RCC 7860 (cell line): Measurements from ENCODE around the gene RNU6-7.

Experiments used
- DNase-seq: peaks from one replicate; pipeline ENCODE4 v3.0.0-alpha.2; 2015; ENCODE audit warnings: low spot score
- FAIRE-seq: peaks from 2 replicates; lab custom pipeline; 2012; peaks lifted over from hg19 to GRCh38; lab: Jason Lieb, UNC

Gene RNU6-7

DNA sequence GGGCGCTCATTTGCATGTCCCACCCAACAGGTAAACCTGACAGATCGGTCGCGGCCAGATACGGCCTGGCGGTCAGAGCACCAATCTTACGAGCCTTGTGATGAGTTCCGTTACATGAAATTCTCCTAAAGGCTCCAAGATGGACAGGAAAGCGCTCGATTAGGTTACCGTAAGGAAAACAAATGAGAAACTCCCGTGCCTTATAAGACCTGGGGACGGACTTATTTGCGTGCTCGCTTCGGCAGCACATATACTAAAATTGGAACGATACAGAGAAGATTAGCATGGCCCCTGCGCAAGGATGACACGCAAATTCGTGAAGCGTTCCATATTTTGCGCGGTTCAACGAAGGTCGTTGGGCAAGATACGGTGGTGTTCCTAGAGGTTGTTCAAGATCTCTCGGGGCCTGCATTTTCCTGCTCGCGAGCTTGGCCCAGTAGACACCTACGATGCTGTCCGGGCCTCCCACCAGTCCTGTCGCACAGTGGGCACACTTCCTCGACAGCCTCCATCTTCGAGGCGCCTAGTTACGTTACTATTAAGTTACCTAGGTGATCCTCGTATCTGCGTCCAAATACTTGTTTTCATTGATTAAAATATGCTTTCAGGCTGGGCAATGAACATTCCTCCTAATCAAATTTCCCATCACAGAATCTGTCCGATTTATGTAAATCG is at the start of gene RNU6-7:
TSS of gene RNU6-7 (plus strand) at position 230 of the 675 bp plus-strand sequence.
- FAIRE-seq (no peak), DNase-seq (no peak)

DNA sequence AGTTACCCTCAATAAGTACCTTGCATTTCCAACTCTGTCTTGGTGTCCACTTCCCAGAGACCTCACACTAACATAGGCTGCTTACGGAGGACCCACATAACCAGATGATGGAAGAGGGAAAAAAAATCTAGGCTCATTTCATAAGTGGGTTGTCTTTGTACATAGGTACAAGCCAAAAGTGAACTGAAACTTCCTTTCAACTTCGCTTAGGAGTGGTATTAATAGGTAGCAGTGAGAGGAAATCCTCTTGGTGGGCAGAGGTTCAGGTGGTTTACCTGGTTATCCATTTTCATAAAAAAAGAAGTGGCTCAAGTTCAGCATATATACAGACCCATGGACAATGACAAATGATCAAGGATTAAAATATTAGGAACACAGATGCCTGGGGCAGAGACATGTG is 35.8 kb upstream of the RNU6-7 start:
- DNase-seq = no peak
- FAIRE-seq = no peak

DNA sequence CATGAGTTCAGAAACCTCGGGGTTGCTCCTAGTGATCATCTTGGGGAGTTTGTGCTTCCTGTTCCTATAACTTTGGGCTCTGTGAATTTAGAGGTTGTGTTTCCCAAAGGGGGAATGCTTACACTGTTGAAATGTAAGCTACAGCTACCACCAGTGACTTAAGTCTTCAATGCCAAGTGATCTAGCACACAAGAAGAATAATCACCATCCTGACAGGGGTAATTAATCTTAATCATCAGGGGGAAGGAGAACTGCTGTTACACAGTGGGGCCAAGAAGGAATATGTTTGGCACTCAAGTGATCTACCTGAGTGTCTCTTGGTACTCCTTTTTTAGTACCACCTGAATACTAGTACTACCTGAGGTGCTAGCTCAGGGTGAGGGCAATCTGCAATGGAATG is 34.9 kb upstream of the RNU6-7 start:
- FAIRE-seq (no peak), DNase-seq (no peak)

DNA sequence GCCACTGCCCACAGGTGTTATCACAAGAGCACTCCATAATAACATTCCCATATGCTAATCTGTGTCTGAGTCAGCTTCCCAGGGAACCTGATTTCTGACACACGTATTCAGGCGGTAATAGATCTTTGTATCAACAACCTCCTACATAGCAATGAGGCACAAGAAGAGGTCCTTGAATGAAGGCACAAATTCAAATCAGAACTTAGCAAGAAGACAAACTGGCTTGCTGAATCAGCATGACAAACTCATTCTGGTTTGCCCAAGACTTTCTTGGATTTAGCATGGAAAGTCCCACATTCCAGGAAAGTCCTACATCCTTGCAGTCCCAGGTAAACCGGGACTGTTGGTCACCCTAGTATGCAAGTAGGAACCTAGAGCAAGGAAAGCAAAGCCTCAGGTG is 33.9 kb upstream of the RNU6-7 start:
- DNase-seq = peak; percentile 48
- FAIRE-seq = no peak

DNA sequence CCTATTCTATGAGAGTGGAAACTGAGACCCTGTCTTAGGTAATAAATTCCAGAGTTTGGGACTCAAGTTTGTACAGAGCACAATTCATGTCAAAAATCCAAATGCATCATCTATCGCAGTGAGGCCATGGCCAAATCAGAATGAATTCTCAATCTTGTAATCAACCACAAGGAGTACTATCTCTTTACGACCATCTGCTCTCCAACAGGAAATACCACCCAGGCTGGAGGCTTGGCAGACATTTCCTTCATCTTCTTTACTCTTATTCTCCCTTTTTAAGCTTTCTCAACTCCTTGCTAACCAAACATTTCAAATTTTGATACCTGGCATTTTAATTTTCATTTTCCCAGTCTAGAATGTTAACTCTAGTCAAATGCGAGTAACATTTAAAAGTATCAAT is 32.7 kb upstream of the RNU6-7 start:
- FAIRE-seq = no peak
- DNase-seq = no peak

DNA sequence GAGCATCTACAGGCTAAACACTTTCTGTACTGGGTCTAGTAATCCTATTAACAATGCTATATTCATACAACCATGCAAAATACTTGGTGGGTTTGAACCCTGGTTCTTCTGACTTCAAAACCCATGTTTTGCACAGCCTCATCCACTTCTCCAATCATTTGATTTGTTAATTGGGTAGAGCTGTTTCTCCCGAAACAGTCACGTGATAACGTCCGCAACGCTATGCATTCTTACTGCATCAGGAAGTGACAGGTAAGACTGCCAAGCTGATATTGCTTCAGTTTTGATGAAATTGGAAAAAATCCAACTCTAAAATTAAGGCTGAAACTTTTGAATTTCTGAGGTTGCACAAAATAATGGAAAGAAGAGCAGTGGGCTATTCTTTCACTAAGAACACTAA is 30.4 kb upstream of the RNU6-7 start:
- DNase-seq (no peak), FAIRE-seq (no peak)

DNA sequence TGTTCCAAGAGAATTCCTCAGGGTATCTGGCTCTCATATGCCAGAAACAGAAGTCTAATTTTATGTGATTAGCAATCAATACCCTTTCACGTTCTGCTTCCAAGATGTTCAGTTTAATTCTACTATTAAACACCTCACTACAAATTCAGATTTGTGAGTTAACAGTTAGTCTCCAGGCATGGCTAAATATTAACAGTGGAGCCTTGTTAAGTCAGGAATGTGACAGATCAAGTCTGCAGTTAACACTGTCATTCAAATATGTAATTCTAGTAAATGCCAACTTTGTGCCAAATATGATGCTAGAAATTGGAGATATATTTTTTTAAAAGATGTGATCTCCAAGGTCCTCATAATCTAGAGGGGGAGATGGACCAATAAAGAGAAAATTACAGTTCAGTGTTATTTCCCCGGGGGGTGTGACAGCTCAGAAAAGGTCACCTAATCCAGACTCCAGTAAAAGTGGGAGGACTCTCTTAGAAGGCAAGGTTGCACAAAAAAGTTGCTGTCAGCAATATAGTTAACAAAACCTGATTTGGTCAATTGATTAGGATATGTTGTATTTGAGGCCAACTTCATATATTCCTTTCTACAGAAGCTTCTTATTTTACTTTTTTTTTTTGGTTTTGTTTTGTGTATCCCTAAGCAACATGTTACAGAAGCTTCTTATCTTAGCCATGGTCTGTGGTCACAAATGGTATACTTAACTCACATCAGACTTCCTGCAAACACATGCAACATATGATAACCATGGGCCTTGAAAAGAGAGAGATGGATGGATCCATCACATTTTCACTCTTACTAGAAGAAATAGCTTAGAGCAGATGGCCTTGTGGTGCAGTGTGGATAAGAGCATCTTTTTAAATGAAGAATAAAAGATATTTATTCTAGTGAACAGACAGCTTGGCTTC is 18.4 kb upstream of the RNU6-7 start:
- FAIRE-seq (no peak), DNase-seq (no peak)

DNA sequence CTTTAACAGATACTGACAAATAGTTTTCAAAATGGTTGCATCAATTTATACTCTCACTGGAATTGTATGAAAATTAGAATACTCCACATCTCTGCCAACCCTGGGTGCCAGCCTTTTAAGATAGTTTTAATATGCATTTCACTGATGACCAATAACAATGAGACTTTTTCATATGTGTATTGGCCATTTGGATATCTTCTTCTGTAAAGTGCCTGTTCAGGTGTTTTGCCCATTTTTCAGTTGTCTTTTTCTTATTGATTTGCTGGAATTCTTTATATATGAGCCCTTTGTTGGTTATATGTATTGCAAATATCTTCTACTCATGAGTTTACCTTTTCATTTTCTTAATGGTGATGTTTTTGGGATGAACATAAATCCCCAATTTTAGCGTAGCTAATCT is 16.7 kb upstream of the RNU6-7 start:
- DNase-seq (no peak), FAIRE-seq (no peak)

DNA sequence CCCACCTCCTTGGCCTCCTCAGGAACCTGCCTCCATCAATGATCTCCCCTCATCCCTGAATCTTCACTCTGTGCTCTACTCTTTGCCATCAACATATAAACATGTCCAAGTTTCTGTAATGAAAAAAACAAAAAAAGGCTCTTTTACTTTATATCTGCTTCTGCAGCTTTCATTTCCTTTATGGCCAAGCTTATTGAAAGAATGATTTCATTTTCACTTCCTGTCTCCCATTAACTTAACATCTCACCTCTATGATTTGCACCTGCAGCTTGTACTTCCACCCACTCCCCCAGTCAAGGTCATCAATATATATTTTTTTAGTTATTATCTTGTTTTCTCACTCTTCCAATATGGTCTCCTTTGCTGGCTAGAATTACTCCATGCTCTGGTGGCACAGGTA is 15.6 kb upstream of the RNU6-7 start:
- no peak for FAIRE-seq
- no peak for DNase-seq

DNA sequence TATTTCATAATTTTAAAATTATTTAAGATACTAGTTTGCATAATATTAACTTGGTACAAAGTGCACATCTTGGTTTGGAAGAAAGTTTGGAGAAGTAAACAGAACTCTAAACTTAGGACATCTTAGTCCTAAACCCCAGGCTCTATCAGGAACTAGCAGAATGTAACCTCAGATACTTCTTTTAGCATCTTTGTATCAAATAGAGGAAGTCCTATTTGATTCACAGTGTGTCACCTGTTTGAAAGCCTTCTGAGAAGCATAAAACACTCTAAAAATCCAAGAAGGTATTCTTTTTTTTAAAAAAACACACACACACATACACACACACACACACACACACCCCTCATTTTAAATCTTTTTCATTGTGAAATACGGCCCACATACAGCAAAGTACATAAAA is 12.0 kb upstream of the RNU6-7 start:
- no peak for DNase-seq
- FAIRE-seq = no peak

DNA sequence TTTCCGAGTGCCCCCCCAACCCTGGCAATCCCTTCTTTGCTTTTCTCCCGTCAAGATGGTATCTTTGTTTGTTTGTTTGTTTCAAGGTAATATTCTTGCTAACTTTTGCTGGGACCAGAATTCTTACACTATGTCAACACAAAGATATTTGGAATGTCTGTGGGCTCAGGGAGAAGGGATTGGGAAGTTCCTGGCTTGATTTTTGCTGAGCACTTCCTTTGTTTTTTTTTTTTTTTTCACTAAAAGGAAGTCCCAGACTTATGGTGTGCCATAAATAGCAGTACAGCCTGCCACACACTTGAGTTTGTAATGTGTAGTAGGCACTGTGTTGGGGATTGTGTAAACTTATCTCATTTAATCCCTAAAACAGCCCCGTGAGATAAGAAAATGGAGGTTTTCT is 11.2 kb upstream of the RNU6-7 start:
- FAIRE-seq = no peak
- no peak for DNase-seq

DNA sequence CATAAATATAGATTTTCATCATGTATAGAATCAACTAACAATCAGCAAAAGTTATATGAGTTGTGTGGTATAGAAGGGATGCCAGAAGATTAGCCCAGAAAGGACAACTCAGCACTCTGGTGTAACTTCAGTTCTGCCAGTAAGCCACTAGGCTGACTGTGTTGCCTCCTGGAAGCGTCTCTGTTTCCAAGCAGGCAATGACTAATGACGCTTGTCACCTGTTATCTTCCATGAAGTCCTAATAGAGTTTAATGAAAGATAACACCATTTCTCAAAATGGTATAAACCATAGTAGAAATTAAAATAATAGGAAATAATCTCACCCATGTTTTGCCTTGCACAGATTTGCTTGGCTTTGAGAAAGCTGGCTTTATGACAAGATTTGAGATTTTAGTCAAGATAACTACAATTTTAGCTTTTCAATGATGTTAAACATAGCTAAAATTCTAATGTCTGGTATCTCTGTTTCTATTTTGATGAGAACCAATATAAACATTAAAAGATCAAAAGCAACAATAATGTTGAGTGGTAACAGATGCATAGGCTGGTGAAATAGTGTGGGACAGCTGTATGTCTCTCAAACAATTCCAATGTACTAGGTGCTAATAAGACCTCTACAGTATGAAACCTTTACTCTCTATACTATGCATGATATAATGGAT is 9.0 kb upstream of the RNU6-7 start:
- no peak for DNase-seq
- FAIRE-seq = no peak

DNA sequence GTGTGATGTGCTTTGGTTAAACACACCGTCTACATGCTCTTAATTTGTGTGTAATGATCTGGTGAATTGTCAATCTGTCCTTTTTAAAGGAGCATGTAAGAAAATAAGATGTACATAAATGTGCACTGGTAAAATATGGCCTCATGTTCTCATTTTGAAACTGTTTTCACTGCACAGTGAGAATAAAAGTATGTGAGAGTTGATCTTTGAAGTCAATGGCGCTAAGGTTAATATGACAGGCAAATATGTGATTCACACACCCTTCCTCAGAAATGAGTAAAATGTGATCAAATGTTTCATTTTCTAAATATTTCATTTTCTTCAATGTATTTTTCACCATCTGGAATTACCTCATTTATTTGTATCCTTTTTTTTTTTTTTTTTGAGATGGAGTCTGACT is 8.3 kb upstream of the RNU6-7 start:
- no peak for DNase-seq
- FAIRE-seq = no peak

DNA sequence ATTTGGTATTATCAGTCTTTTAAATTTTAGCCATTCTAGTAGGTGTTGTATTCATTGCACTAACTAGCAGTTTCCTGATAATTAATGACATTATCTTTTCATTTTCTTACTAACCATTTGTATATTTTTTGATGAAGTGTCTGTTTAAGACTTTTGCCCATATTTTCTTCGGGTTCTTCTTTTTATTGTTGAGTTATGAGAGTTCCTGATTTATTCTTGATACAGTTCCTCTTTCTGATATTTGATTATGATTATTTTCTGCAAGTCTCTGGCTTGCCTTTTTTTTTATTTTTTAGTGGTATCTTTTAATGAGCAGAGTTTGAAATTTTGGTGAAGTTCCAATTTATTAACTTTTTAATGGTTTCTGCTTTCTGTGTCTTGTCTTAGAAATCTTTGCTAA is 6.2 kb upstream of the RNU6-7 start:
- FAIRE-seq = no peak
- no peak for DNase-seq

DNA sequence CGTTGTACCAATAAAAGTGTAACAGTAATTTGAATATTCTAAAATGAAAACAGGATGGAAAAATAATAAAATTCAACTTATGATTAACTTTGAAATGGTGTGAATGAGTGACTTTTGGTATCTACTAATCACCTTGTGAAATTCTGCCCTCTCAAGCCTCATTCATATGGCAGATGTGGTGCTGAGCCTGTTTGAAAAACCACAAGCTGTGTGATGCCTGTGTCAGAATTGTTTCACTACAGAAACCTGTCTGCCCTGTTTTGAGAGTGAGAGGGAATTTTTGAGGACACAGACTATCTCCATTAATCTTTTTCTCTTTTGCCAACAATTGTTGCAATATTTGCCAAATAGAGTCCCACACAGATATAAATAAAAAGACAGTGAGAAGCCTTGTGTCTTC is 3.9 kb upstream of the RNU6-7 start:
- DNase-seq (no peak), FAIRE-seq (no peak)

DNA sequence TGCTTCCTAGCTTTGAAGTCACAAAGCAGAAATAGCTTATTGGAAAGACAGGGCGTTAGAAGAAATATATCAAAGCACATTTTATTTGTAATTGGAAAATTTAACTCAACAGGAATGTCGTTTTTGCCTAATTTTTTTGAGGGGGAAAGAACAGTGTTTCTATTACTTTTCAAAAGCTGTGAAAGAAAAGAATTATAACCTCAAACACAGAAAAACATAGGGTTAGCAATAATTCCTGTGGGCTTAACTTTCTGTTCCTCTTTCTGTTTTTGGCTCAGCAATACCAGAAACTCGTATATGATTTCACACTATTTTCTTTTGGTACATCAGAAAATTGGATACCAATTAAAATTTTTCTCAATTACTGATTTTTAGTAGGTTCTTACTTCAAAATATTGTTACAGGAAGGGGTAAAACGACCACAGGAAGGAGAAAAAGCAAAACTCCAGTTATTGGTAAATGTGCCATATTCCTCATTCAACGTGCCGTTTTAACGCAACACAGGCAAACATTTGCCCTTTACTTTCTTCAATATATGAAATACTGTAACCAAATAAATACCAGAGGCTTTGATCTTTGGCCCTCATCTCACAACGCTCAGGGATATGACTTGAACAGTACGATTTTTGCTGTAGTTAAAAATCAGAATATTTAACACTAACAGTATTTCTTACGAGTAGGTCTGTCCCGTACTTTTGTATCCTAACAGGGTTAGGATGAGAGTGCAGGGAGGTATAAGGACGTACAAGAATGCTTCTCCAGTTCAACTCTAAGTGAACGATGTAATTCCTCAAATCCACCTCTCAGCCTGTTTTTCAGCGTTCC is 1.3 kb upstream of the RNU6-7 start:
- FAIRE-seq (no peak), DNase-seq (no peak)

DNA sequence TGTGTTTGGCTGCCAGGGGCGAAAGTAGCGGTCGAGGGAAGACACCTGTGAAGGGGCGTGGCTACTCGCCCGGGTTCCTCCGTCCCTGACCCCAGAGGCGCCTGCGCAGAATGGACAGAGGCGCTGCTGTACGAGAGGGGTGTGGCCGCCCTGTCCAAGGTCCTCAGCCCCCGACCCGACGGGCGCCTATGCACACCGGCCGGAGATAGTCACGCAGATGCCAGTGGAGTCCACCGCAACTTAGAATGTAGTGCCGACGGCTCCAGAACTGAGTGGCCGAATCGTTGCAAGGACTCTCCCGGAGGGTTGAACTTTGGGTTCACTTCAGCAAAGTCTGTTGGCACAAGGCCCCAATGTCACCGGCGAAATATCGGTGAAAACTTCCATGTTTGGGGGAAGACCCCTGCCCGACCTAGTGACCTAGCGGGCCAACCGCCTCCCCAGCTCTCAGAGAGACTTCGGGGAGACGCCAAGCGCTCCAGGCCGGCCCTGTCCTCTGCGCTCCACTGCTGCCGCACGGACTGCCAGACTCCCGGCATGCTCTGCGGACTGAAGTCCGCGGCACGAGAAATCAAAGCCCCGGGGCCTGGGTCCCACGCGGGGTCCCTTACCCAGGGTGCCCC is 541 bp upstream of the RNU6-7 start:
- FAIRE-seq (no peak), DNase-seq (peak; percentile 8)

DNA sequence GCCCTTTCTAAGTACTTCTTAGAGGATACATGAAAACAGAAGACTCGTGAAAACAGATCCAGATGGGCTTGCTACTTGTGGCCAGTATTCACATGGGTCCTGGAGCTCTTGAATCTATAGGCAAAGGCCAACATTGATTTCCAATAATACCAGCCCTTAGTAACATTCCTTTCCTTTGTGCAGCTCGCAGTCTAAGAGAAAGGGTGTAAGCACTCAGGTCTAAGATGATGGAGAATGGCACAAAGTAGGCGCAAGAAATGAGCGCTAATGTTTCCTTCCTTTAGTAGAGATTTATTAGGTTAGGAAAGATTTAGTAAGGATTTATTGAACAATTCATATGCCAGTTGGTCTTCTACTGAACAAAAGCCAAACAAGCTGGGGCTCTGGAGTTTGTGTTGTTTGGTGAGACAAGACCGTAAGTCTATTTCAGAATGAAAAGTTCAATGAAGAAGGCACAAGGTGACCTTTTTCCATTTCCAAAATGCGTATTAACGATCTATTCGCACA is 699 bp downstream of the RNU6-7 start:
- FAIRE-seq = no peak
- no peak for DNase-seq

DNA sequence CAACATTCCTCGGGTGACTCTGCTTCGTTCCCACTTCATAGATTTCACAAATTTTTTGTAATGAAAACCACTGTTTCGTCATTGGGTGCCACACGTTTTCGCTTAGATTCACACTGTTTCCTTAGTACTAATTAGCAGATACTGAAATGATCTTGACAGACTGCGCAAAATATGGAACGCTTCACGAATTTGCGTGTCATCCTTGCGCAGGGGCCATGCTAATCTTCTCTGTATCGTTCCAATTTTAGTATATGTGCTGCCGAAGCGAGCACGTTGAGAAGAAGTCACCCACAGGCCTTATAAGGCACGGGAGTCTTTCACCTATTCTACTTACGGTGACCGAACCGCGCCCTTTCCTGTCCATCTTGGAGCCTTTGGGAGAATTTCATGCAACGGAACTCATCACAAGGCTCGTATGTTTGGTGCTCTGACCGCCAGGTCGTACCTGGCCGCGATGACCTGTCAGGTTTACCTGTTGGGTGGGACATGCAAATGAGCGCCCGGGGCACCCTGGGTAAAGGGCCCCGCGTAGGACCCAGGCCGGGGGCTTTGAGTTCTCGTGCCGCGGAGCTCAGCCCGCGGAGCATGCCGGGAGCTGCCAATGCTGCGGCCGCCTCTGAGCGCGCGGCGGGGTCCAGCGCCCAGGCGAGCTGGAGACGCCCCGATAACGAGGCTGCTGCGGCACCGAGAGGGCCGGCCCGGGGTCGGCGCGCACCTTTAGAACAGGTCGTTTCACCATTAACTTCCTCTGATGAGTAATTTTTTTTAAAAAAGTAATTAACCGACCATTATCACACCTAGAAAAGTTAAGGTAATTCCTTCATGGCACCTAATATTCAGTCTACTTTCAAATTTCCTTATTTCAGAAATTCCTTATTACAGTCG is 1.4 kb downstream of the RNU6-7 start, which contains the start of gene RNU6-8:
TSS of gene RNU6-8 (minus strand) at position 272 of the 885 bp plus-strand sequence.
- DNase-seq (peak; percentile 57), FAIRE-seq (no peak)
